ENCODE measurements around the gene PLA2G15. TPM values are rescaled to one million over a fixed set of nuclear protein-coding genes. Genes with fewer than 3 reads are reported as not detected.

Gene PLA2G15
- polyA plus RNA-seq, 1 experiment = 15.7 TPM

GRCh38 chr16:68310437-68310773, 65.2 kb downstream of the PLA2G15 start:
- ChIA-PET CTCF (interaction anchor here (2.0 kb wide), 1 partner anchor 47 kb away, joined by 13 read pairs; the partner anchor contains the start of gene SLC7A6), POLR2A (interaction anchor here (0.5 to 1.9 kb wide), 16 partner anchors 11 to 488 kb away, joined by 3 to 19 read pairs (median 4); partner anchors contain the start of gene SLC7A6)
- Histone ChIP-seq H3K27me3 (ENCODE audit: control insufficient read depth, insufficient read depth, low read length) (no peaks in the 10 kb centered on the region), H3K27ac (ENCODE audit: low read depth, low read length) (peak overlapping the region; percentile 81), H3K9me3 (ENCODE audit: control insufficient read depth, insufficient read depth, low read length) (no peaks in the 10 kb centered on the region; the same call in 1 of the 2 replicates), H3K4me3 (ENCODE audit: low read depth, low read length) (peak overlapping the region; percentile 99)
- TF ChIP-seq, protein P1, sequence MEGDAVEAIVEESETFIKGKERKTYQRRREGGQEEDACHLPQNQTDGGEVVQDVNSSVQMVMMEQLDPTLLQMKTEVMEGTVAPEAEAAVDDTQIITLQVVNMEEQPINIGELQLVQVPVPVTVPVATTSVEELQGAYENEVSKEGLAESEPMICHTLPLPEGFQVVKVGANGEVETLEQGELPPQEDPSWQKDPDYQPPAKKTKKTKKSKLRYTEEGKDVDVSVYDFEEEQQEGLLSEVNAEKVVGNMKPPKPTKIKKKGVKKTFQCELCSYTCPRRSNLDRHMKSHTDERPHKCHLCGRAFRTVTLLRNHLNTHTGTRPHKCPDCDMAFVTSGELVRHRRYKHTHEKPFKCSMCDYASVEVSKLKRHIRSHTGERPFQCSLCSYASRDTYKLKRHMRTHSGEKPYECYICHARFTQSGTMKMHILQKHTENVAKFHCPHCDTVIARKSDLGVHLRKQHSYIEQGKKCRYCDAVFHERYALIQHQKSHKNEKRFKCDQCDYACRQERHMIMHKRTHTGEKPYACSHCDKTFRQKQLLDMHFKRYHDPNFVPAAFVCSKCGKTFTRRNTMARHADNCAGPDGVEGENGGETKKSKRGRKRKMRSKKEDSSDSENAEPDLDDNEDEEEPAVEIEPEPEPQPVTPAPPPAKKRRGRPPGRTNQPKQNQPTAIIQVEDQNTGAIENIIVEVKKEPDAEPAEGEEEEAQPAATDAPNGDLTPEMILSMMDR (IDR thresholded peaks at IDR 0.05; ENCODE audit: low read depth, low read length) = no peak
- no peak for DNase-seq (ENCODE audit: low read depth, low spot score)

Small RNAs within 50 kb of the gene (small RNA-seq; reads per million reads assigned to genes)
- not detected for gene RNU6-1262P (ENCODE audit: insufficient read length, low read depth)

Other genes starting within 250 kb of the PLA2G15 start
- not detected in 2 replicates for gene DPEP2, start 245.9 kb upstream of the PLA2G15 start, polyA plus RNA-seq (2011; rRNA removed)
- not detected in 2 replicates for gene DPEP2NB, start 229.5 kb upstream of the PLA2G15 start, polyA plus RNA-seq (2011; rRNA removed)
- gene DDX28, start 222.1 kb upstream of the PLA2G15 start, polyA plus RNA-seq (2011; rRNA removed) = 7.6 and 8.1 TPM in 2 replicates
- 13.7 and 14.1 TPM in 2 replicates for gene DUS2, start 222.1 kb upstream of the PLA2G15 start, polyA plus RNA-seq (2011; rRNA removed)
- gene NFATC3, start 160.0 kb upstream of the PLA2G15 start, polyA plus RNA-seq (2011; rRNA removed) = 13.8 and 16.7 TPM in 2 replicates
- 0.01 and 0.14 TPM in 2 replicates for gene ESRP2, start 9.2 kb upstream of the PLA2G15 start, polyA plus RNA-seq (2011; rRNA removed)
- gene SLC7A6, start 19.2 kb downstream of the PLA2G15 start, polyA plus RNA-seq (2011; rRNA removed) = 27.4 and 30.3 TPM in 2 replicates
- 8.5 and 10.9 TPM in 2 replicates for gene SLC7A6OS, start 65.6 kb downstream of the PLA2G15 start, polyA plus RNA-seq (2011; rRNA removed)
- 26.2 and 32.4 TPM in 2 replicates for gene PRMT7, start 65.6 kb downstream of the PLA2G15 start, polyA plus RNA-seq (2011; rRNA removed)
- gene SMPD3, start 203.1 kb downstream of the PLA2G15 start, polyA plus RNA-seq (2011; rRNA removed) = 0.01 TPM in 1 of 2 replicates, not detected in the other